Keratinocyte (primary cell): Measurements from ENCODE around the gene ISG20L2. TPM values are rescaled to one million over a fixed set of nuclear protein-coding genes. Genes with fewer than 3 reads are reported as not detected.

ENCODE experiments used
- DNase-seq: peaks from one replicate; pipeline ENCODE4 v3.0.0-alpha.2; 2011; ENCODE audit warnings: low read depth, missing footprints, low spot score
- FAIRE-seq: peaks from 2 replicates; lab custom pipeline; 2011; peaks lifted over from hg19 to GRCh38; lab: Jason Lieb, UNC
- H2AFZ ChIP-seq: 2 replicates; pipeline ENCODE4 v1.6.0; 2012; ENCODE audit warnings: low read length, control low read depth, inconsistent platforms; ENCODE audit not compliant: control insufficient read depth
- H3K27ac ChIP-seq: 2 replicates; pipeline ENCODE4 v1.5.1; 2011; ENCODE audit warnings: low read length; ENCODE audit not compliant: control insufficient read depth, insufficient read depth
- H3K27me3 ChIP-seq: 3 replicates; pipeline ENCODE4 v1.6.0; 2011; ENCODE audit warnings: low read length; ENCODE audit not compliant: control insufficient read depth, insufficient read depth; ENCODE audit errors: extremely low read depth
- H3K36me3 ChIP-seq, 2 experiments: 2 replicates in 1 of 2; 3 replicates in 1 of 2; pipeline ENCODE4 v1.5.1; 2011; ENCODE audit warnings: low read length in 2 of 2, mild to moderate bottlenecking in 1 of 2; ENCODE audit not compliant: control insufficient read depth in 2 of 2, insufficient read depth in 2 of 2; ENCODE audit errors: extremely low read depth in 1 of 2
- H3K4me1 ChIP-seq: 3 replicates; pipeline ENCODE4 v1.5.1; 2011; ENCODE audit warnings: low read length; ENCODE audit not compliant: control insufficient read depth, insufficient read depth; ENCODE audit errors: extremely low read depth
- H3K4me2 ChIP-seq: 3 replicates; pipeline ENCODE4 v1.6.0; 2011; ENCODE audit warnings: low read depth, low read length; ENCODE audit not compliant: control insufficient read depth, insufficient read depth; ENCODE audit errors: extremely low read depth
- H3K4me3 ChIP-seq, 3 experiments: fragments of 200-600 bp in 1 of 3; sonication (generic) in 1 of 3; 2 replicates in 2 of 3; 3 replicates in 1 of 3; pipeline ENCODE4 v1.5.1; 2011 to 2016; ENCODE audit warnings: low read length in 3 of 3, mild to moderate bottlenecking in 3 of 3, control low read depth in 2 of 3, inconsistent platforms in 1 of 3, low read depth in 1 of 3, mixed read lengths in 1 of 3, mixed run types in 1 of 3, moderate library complexity in 1 of 3; ENCODE audit not compliant: control insufficient read depth in 2 of 3, insufficient read depth in 2 of 3; ENCODE audit errors: extremely low read depth in 1 of 3
- H3K79me2 ChIP-seq: 2 replicates; pipeline ENCODE4 v1.6.0; 2012; ENCODE audit warnings: low read length; ENCODE audit not compliant: control insufficient read depth, insufficient read depth
- H3K9ac ChIP-seq: 3 replicates; pipeline ENCODE4 v1.6.0; 2011; ENCODE audit warnings: low read length; ENCODE audit not compliant: control insufficient read depth, insufficient read depth; ENCODE audit errors: extremely low read depth
- H3K9me1 ChIP-seq: 3 replicates; pipeline ENCODE4 v1.6.0; 2011; ENCODE audit warnings: low read length; ENCODE audit not compliant: control insufficient read depth, insufficient read depth; ENCODE audit errors: extremely low read depth
- H3K9me3 ChIP-seq: 2 replicates; pipeline ENCODE4 v1.5.1; 2012; ENCODE audit warnings: low read depth, low read length; ENCODE audit not compliant: control insufficient read depth
- H4K20me1 ChIP-seq: 3 replicates; pipeline ENCODE4 v1.6.0; 2011; ENCODE audit warnings: low read length; ENCODE audit not compliant: control insufficient read depth, insufficient read depth; ENCODE audit errors: extremely low read depth
- EZH2 ChIP-seq: IDR thresholded peaks from one replicate; pipeline ENCODE4 v1.6.1; 2012; ENCODE audit warnings: inconsistent platforms, mild to moderate bottlenecking, low read length, moderate library complexity
- dilution Hi-C: fragments of 300-500 bp; cut with MboI; formaldehyde crosslinking; loops from one replicate; pipeline ENCODE4 v1.7.0; 2020; ENCODE audit warnings: low sequenced_read_pairs; ENCODE audit not compliant: extremely low pct_ligation_motif_present
- polyA plus RNA-seq, 5 experiments: library from polyadenylated mRNA; depleted of rRNA in 3 of 5; stranded (reverse) in 3 of 5; stranded (forward) in 1 of 5; unstranded in 1 of 5; fragments of >200 nt; gene quantifications; 1 replicate in 1 of 5; 2 replicates in 3 of 5; 3 replicates in 1 of 5; pipeline versions ENCODE4 v1.2.1 to v1.2.3, GENCODE V29; 2011 to 2012; ENCODE audit warnings: missing spikeins in 2 of 5, low read depth in 1 of 5, low replicate concordance in 1 of 5
- TF ChIP-seq, protein P1 (sequence below), 3 experiments: IDR thresholded peaks in 1 of 3; conservative IDR thresholded peaks in 1 of 3; optimal IDR thresholded peaks in 1 of 3; 2 replicates in 2 of 3; 3 replicates in 1 of 3; pipeline versions ENCODE3 to v1.5.1; 2011; ENCODE audit warnings: low read length in 3 of 3, mild to moderate bottlenecking in 3 of 3, moderate library complexity in 2 of 3, control low read depth in 1 of 3, inconsistent platforms in 1 of 3; ENCODE audit not compliant: insufficient read depth in 2 of 3; ENCODE audit errors: extremely low read depth in 1 of 3

The ISG20L2 gene
- polyA plus RNA-seq, 1 donor (not counting 4 experiments of a cell fraction or from before 2014, with no cell fraction given): 48.6 TPM

DNA sequence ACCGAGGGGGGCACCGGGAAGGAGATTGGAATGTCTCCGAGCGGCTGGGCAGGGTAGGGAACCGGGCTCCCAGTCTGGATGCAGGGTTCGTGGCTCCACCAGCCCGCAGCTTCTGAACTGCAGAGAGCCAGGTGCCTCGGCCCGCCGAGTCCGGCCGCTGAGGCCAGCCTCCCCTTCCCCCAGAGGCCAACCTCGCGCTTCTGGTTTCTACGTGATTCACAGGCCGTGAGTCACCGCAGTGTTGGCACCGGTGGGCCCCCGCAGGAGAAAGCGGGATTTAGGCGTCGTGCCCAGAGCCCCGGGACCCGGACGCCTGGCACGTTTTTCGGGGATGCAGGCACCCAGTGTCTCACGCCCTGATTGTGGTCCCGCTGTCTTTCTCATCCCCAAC lies 23.6 kb downstream of the ISG20L2 start:
- peak overlapping the region; percentile 28 for H3K9ac ChIP-seq
- DNase-seq (no peak), FAIRE-seq (no peak)
- H3K27me3 ChIP-seq: peaks cover 20% of the 10 kb centered on the region
- TF ChIP-seq EZH2: no peak
- TF ChIP-seq, protein P1, sequence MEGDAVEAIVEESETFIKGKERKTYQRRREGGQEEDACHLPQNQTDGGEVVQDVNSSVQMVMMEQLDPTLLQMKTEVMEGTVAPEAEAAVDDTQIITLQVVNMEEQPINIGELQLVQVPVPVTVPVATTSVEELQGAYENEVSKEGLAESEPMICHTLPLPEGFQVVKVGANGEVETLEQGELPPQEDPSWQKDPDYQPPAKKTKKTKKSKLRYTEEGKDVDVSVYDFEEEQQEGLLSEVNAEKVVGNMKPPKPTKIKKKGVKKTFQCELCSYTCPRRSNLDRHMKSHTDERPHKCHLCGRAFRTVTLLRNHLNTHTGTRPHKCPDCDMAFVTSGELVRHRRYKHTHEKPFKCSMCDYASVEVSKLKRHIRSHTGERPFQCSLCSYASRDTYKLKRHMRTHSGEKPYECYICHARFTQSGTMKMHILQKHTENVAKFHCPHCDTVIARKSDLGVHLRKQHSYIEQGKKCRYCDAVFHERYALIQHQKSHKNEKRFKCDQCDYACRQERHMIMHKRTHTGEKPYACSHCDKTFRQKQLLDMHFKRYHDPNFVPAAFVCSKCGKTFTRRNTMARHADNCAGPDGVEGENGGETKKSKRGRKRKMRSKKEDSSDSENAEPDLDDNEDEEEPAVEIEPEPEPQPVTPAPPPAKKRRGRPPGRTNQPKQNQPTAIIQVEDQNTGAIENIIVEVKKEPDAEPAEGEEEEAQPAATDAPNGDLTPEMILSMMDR (optimal IDR thresholded peaks at IDR 0.05 in 1 of 3, IDR thresholded peaks at IDR 0.05 in 1 of 3, conservative IDR thresholded peaks at IDR 0.05 in 1 of 3; ENCODE audit: extremely low read depth in 1 of 3, insufficient read depth in 2 of 3, low read length in 3 of 3): peak in 1 of 3 experiments; percentile 3
- no peak overlapping the region for H3K27ac ChIP-seq
- H4K20me1 ChIP-seq: no peaks in the 10 kb centered on the region
- H3K9me1 ChIP-seq: no peaks in the 10 kb centered on the region
- no peak overlapping the region for H2AFZ ChIP-seq
- peak overlapping the region; percentile 89 for H3K4me2 ChIP-seq
- no peaks in the 10 kb centered on the region for H3K9me3 ChIP-seq
- no peaks in the 10 kb centered on the region for H3K36me3 ChIP-seq
- H3K4me1 ChIP-seq: peaks cover 27% of the 10 kb centered on the region
- H3K4me3 ChIP-seq: peak overlapping the region; percentile 31 to 51 (median 50)
- no peaks in the 10 kb centered on the region for H3K79me2 ChIP-seq
- dilution Hi-C loops: no loop called here

- Histone ChIP-seq H3K4me1 (peaks cover 20% of the 10 kb centered on the region), H3K27ac (no peak overlapping the region), H3K36me3 (no peaks in the 10 kb centered on the region), H3K27me3 (peaks cover 20% of the 10 kb centered on the region), H3K4me3 (peak overlapping the region in 1 of 3 experiments; percentile 31), H3K9ac (no peak overlapping the region), H3K79me2 (no peaks in the 10 kb centered on the region), H3K9me1 (no peaks in the 10 kb centered on the region), H3K9me3 (no peaks in the 10 kb centered on the region), H2AFZ (no peak overlapping the region), H3K4me2 (no peak overlapping the region), H4K20me1 (no peaks in the 10 kb centered on the region)
- FAIRE-seq (no peak), DNase-seq (no peak)
- no peak for TF ChIP-seq EZH2
- TF ChIP-seq, protein P1 (optimal IDR thresholded peaks at IDR 0.05 in 1 of 3, IDR thresholded peaks at IDR 0.05 in 1 of 3, conservative IDR thresholded peaks at IDR 0.05 in 1 of 3; ENCODE audit: extremely low read depth in 1 of 3, insufficient read depth in 2 of 3, low read length in 3 of 3): no peak
- dilution Hi-C loops: no loop called here
Measured at GRCh38 chr1:156704166-156704711, 24.3 kb downstream of the ISG20L2 start.
